ENCODE results near the gene AFG1L. TPM values are rescaled to one million over a fixed set of nuclear protein-coding genes. Genes with fewer than 3 reads are reported as not detected.
"Not testable (repeated sequence)": the region's sequence is repeated elsewhere in the genome, so short reads cannot be mapped to it uniquely, and the experiment has no call there.

Gene AFG1L
- polyA plus RNA-seq, 4 donors = 4.9 to 8.7 (median 7.3) TPM

- DNase-seq (ENCODE audit: low read depth in 4 of 4, low spot score in 3 of 4) = no peak
These were observed 49.0 kb downstream of the AFG1L start for GRCh38 chr6:108343894-108344293.

- no peak for DNase-seq (ENCODE audit: low read depth in 4 of 4, low spot score in 3 of 4)
These were observed 53.9 kb downstream of the AFG1L start for GRCh38 chr6:108348655-108349349.

GRCh38 chr6:108350528-108350927, 55.7 kb downstream of the AFG1L start:
- DNase-seq (ENCODE audit: low read depth in 4 of 4, low spot score in 3 of 4) = no peak

GRCh38 chr6:108353853-108354252, 59.0 kb downstream of the AFG1L start:
- DNase-seq (ENCODE audit: low read depth in 4 of 4, low spot score in 3 of 4) = no peak

DNA sequence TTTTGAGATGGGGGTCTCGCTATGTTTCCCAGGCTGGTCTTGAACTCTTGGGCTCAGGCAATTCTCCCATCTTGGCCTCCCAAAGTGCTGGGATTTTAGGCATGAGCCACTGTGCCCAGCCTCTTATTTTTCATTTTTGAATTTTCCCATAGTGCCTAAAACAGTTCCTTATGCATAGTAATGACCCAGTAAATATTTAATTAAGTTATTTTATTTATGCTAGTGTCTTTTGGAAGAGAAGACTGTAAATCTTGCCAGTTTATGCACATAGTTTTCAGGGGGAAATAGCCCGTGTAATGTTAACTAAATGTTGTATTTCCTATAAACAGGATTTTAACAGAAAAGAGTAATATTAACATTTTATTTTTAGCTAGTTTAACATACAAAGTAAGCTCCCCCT, 60.3 kb downstream of the AFG1L start:
- no peak for DNase-seq (ENCODE audit: low read depth in 4 of 4, low spot score in 3 of 4)

DNA sequence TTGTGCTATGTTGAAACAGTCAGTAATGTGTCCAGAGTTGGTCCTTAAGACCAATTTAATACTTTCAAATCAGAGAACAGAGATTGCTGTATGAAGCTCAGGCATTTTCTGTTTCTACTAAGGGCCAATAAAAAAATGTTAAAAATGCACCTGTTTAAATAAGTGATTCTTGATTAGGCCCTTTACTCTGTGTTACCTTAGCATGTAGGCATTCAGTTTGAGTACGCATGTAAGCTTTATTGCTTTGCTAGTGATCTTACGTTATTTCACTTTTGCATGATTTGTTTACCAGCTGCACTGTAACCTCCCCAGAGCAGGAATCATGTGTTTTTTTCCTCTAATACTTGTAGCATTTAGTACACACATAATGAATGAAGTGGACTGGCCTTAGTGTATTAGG, 61.0 kb downstream of the AFG1L start:
- no peak for DNase-seq (ENCODE audit: low read depth in 4 of 4, low spot score in 3 of 4)

DNA sequence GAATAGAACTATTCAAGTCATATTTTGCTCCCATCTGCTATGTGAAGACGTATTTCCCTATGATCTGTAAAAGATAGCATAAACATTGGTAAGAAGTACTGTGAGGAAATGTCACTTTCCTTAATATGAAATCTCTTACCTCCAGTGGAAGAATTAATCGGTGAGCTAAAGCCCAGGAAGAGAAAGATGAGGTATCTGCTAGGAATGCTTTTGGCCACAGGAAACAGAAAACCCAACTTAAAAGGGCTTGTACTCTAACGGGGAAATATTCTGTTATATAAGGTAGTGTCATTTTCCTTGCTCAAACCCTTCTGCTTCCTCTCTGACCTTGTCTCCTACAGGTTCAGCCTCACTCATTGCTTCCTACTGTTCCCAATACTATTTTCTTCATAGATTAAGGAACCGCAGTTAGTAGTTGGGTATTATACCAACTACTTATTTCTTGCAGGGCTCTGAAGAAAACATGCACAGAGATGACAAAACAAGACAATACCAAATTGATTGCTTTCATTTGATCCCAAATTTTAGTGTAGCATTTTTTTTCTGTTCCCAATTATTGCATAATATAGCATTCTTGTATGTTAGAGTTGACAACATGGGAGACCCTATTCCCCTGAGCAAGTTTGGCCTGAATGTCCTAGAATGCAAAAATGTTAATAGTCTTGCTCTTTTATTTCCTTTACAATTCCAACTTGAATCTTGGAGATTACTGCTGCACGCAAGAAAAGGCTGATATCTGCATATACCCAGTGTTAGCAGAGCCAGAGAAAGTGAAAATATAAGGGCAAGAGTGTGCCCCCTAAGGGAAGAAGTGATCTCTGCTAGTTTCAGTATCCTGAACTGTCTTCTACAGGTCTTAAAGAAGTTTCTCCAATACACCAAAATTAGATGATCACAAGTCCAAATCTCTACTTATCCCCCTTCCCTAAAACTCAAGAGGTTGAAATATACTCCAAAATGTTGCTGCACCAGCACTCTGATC, 65.3 kb downstream of the AFG1L start:
- DNase-seq (ENCODE audit: low read depth in 4 of 4, low spot score in 3 of 4) = no peak

DNA sequence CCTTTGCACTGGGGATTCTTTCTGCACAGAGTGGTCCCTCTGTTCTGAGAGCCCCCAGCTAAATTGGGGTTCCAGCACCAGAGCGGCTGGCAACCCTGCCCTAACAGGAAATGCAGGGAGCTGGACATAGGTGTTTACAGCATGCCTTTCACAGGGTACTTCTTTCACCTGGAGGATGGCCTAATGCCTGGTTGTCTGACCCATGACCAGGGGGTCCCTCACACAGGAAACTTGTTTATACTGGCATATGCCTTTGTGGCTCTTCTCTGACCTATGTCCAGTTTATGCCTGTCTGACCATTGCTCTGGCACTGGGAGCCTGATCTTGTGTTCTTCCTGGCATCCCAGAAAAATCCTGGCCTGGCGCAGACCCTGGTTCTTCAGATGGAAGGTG, 66.1 kb downstream of the AFG1L start:
- no peak for DNase-seq (ENCODE audit: low read depth in 4 of 4, low spot score in 3 of 4)

GRCh38 chr6:108361312-108361932, 66.6 kb downstream of the AFG1L start:
- no peak for DNase-seq (ENCODE audit: low read depth in 4 of 4, low spot score in 3 of 4)

DNA sequence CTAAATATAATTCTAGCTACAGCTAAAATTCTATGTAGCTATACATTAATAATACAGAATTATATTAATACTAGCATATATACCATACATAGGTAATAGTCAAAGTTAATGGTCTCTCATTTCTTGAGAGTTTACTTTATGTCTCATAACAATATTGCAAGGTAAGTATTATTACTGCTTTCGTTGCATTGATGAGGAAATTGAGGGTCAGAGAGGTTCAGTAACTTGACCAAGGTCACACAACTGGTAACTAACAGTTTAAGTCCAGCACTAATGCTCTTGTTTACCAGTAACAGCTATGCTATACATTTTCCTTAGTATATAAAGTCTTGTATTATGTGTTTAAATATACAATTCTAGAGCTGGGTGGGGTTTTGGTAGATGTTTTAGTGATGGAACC, 67.6 kb downstream of the AFG1L start:
- DNase-seq (ENCODE audit: low read depth in 4 of 4, low spot score in 3 of 4) = no peak

- DNase-seq (ENCODE audit: low read depth in 4 of 4, low spot score in 3 of 4) = no peak
These were observed 68.3 kb downstream of the AFG1L start for GRCh38 chr6:108363113-108363512.

- DNase-seq (ENCODE audit: low read depth in 4 of 4, low spot score in 3 of 4) = no peak
These were observed 69.0 kb downstream of the AFG1L start for GRCh38 chr6:108363889-108364313.

GRCh38 chr6:108364470-108364869, 69.6 kb downstream of the AFG1L start:
- DNase-seq (ENCODE audit: low read depth in 4 of 4, low spot score in 3 of 4) = no peak

GRCh38 chr6:108365478-108365877, 70.6 kb downstream of the AFG1L start:
- no peak for DNase-seq (ENCODE audit: low read depth in 4 of 4, low spot score in 3 of 4)

DNA sequence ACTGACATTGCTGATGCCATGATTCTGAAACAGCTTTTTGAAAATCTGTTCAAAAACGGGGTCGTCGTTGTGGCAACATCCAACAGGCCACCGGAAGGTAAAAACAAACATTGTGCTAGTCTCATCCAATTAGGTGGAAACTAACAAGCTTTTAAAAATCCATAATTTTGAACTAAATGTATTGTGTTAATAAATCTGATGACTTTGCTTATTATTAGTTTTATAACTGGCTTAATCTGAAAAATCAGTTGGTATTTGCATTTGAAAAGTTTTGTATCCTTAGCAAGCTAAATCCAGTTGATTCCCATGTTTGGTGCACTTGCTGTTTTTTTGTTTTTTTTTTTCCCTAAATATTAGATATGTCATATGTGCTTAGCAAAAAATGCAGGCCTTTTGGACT, 71.4 kb downstream of the AFG1L start:
- no peak for DNase-seq (ENCODE audit: low read depth in 4 of 4, low spot score in 3 of 4)

GRCh38 chr6:108368431-108369030, 73.7 kb downstream of the AFG1L start:
- DNase-seq (ENCODE audit: low read depth in 4 of 4, low spot score in 3 of 4) = no peak

GRCh38 chr6:108380876-108381275, 86.0 kb downstream of the AFG1L start:
- DNase-seq (ENCODE audit: low read depth in 4 of 4, low spot score in 3 of 4) = no peak

DNA sequence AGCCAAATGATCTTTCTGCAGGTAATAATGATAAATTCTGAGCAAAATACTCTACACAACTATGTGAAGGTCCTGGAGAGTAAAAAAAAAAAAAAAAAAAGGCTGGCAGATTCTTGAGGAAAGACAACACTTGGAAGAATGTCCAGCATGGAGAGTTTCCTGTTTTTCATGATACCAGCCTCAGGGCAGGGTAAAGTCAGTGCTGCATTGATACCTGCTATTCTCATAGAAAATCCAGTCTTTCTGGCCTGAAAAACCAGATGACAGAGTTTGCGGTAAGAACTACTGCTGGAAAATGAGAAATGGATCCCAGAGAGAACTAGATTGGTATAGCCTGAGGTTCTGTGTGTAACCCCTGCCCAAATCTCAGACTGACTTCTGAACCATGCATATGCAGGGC, 89.1 kb downstream of the AFG1L start:
- no peak for DNase-seq (ENCODE audit: low read depth in 4 of 4, low spot score in 3 of 4)

- DNase-seq (ENCODE audit: low read depth in 4 of 4, low spot score in 3 of 4) = not testable (repeated sequence)
These were observed 94.3 kb downstream of the AFG1L start for GRCh38 chr6:108389190-108389589.

DNA sequence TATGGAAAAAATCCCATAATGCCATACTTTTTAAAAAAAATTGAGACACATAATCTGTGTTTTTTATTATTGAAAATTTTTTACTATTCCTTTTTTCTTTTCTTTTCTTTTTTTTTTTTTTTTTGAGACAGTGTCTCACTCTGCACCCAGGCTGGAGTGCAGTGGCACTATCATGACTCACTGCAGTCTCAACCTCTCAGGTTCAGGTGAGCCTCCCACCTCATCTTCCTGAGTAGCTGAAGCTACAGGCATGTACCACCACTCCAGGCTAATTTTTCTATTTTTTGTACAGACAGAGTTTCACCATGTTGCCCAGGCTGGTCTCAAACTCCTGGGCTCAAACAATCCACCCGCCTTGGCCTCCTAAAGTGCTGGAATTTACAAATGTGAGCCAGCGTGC, 100.4 kb downstream of the AFG1L start:
- DNase-seq (ENCODE audit: low read depth in 4 of 4, low spot score in 3 of 4) = no peak

DNA sequence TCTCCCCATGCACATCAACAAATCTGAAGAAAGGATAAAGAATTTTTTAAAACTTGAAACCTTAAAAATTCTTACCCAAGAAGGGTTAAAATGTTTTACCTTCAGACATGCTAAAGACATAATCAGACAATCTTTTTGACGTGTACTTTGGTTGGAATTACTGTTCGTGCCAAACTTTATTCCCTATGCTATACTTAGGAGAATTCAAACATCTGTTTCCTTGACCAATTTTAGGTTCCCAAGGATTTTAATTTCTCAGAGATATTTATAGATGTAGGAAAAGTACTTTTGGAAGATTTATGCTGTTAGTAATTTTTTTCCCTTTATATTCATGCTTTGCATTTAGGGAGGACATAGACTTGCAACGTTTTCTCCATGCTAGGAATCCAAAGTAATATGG, 108.4 kb downstream of the AFG1L start:
- DNase-seq (ENCODE audit: low read depth in 4 of 4, low spot score in 3 of 4) = no peak
